ENCODE results near the gene GRAMD1B.

DNA sequence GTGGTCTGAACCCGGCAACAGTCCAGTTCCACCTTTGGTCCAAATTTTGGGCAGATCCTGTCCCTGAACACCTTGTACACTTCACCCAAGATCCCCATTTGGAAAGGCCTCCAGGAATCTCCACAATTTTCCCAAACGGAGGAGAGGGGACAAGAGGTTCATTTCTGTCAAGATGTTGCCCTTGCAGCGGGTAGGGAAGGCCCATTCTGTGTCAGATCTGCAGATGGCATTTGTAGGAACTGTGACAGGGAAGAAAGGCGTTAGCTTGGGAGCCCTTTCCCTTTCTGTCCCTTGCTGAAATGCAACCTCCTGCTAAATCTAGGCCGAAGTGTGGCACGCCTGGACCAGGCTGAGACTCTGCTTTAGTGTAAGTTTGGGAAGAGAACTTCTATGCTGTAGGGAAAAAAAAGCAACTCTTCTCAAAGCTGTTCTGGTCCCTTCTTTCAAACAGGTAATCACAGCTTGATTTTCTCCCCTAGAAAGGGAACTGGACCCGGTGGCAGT, 138.3 kb downstream of the GRAMD1B start:
- no peak for TF ChIP-seq POLR2A (IDR thresholded peaks at IDR 0.05)
- TF ChIP-seq, protein P1, sequence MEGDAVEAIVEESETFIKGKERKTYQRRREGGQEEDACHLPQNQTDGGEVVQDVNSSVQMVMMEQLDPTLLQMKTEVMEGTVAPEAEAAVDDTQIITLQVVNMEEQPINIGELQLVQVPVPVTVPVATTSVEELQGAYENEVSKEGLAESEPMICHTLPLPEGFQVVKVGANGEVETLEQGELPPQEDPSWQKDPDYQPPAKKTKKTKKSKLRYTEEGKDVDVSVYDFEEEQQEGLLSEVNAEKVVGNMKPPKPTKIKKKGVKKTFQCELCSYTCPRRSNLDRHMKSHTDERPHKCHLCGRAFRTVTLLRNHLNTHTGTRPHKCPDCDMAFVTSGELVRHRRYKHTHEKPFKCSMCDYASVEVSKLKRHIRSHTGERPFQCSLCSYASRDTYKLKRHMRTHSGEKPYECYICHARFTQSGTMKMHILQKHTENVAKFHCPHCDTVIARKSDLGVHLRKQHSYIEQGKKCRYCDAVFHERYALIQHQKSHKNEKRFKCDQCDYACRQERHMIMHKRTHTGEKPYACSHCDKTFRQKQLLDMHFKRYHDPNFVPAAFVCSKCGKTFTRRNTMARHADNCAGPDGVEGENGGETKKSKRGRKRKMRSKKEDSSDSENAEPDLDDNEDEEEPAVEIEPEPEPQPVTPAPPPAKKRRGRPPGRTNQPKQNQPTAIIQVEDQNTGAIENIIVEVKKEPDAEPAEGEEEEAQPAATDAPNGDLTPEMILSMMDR (IDR thresholded peaks at IDR 0.05), result no peak
